Measurements from ENCODE around the gene OSBPL10.

DNA sequence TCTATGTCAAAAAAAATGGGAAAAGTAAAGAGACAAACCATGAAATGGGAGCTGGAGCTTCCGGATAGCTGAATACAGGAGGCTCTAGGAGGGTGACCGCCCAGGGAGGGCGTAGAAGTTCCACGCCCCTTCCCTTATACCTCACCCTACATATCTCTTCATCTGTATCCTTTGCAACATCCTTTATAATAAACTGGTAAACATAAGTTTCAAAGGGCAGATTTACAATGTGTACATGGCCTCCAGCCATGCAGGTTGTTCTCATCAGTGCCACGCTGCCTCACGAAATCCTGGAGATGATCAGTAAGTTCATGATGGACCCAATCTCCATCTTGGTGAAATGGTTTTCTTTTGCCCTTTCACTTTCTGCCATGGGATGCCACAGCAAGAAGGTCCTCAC, 121.8 kb downstream of the OSBPL10 start:
- TF ChIP-seq, protein P1, sequence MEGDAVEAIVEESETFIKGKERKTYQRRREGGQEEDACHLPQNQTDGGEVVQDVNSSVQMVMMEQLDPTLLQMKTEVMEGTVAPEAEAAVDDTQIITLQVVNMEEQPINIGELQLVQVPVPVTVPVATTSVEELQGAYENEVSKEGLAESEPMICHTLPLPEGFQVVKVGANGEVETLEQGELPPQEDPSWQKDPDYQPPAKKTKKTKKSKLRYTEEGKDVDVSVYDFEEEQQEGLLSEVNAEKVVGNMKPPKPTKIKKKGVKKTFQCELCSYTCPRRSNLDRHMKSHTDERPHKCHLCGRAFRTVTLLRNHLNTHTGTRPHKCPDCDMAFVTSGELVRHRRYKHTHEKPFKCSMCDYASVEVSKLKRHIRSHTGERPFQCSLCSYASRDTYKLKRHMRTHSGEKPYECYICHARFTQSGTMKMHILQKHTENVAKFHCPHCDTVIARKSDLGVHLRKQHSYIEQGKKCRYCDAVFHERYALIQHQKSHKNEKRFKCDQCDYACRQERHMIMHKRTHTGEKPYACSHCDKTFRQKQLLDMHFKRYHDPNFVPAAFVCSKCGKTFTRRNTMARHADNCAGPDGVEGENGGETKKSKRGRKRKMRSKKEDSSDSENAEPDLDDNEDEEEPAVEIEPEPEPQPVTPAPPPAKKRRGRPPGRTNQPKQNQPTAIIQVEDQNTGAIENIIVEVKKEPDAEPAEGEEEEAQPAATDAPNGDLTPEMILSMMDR (conservative IDR thresholded peaks at IDR 0.05 in 1 of 2, IDR thresholded peaks at IDR 0.05 in 1 of 2; ENCODE audit: extremely low read depth in 1 of 2, insufficient read depth in 1 of 2, low read depth in 1 of 2, low read length in 2 of 2), result no peak
- TF ChIP-seq EZH2 (IDR thresholded peaks at IDR 0.05; ENCODE audit: borderline replicate concordance, low read length), result no peak

All from mammary epithelial cell (primary cell).